Naive thymus-derived CD4-positive, alpha-beta T cell (primary cell): ENCODE measurements around the gene HPS6. TPM values are rescaled to one million over a fixed set of nuclear protein-coding genes. Genes with fewer than 3 reads are reported as not detected.

Source experiments
- ATAC-seq: fragments of 150-1000 bp; cut with Tn5 transposase; 2 replicates; pipeline ENCODE4 v1.10.0; 2021; ENCODE audit warnings: mild to moderate bottlenecking, moderate library complexity
- CTCF ChIA-PET: fragments of 350-600 bp; sonication (Branson Sonifier 250); formaldehyde crosslinking; loops from one replicate; lab custom pipeline; 2021; ENCODE audit warnings: antibody characterized with exemption; lab: Charles Lee
- POLR2A ChIA-PET: fragments of 350-600 bp; sonication (Branson Sonifier 250); formaldehyde crosslinking; loops from one replicate; lab custom pipeline; 2021; ENCODE audit warnings: antibody characterized with exemption, inconsistent platforms; lab: Charles Lee
- DNase-seq, 9 donors: peaks; one replicate each; pipeline versions ENCODE4 v3.0.0 to v3.0.0-alpha.2; 2020 to 2022; ENCODE audit warnings: mixed read lengths in 1 of 9
- H3K27ac ChIP-seq: one replicate; pipeline ENCODE4 v1.7.0; 2013; ENCODE audit warnings: mild to moderate bottlenecking, low read depth, low read length, moderate library complexity
- H3K27me3 ChIP-seq, 2 donors: one replicate each; pipeline ENCODE4 v1.7.0; 2013; ENCODE audit warnings: low read length in 2 of 2, mild to moderate bottlenecking in 2 of 2, moderate library complexity in 2 of 2; ENCODE audit not compliant: control insufficient read depth in 2 of 2, insufficient read depth in 2 of 2
- H3K36me3 ChIP-seq, 3 experiments: 1 replicate in 2 of 3; 2 replicates in 1 of 3; pipeline ENCODE4 v1.7.0; 2013; ENCODE audit warnings: low read length in 3 of 3, mild to moderate bottlenecking in 3 of 3, moderate library complexity in 1 of 3; ENCODE audit not compliant: insufficient read depth in 3 of 3, control insufficient read depth in 2 of 3
- H3K4me1 ChIP-seq, 2 donors: one replicate each; pipeline ENCODE4 v1.7.0; 2013; ENCODE audit warnings: low read length in 2 of 2, mild to moderate bottlenecking in 2 of 2, moderate library complexity in 1 of 2; ENCODE audit not compliant: control insufficient read depth in 2 of 2, insufficient read depth in 2 of 2
- H3K4me3 ChIP-seq: 2 replicates; pipeline ENCODE4 v1.7.0; 2013; ENCODE audit warnings: mild to moderate bottlenecking, low read length
- H3K9me3 ChIP-seq, 3 experiments: 1 replicate in 2 of 3; 2 replicates in 1 of 3; pipeline ENCODE4 v1.7.0; 2013; ENCODE audit warnings: low read length in 3 of 3; ENCODE audit not compliant: control insufficient read depth in 2 of 3
- H3K27ac Mint-ChIP-seq, 9 donors: one replicate each; pipeline ENCODE4 v1.8.0; 2020 to 2022; ENCODE audit warnings: mixed read lengths in 9 of 9, mild to moderate bottlenecking in 8 of 9, moderate library complexity in 5 of 9, inconsistent platforms in 2 of 9
- H3K27me3 Mint-ChIP-seq, 5 donors: one replicate each; pipeline ENCODE4 v1.8.0; 2021 to 2022; ENCODE audit warnings: mixed read lengths in 5 of 5, mild to moderate bottlenecking in 1 of 5
- H3K36me3 Mint-ChIP-seq, 5 donors: one replicate each; pipeline ENCODE4 v1.8.0; 2020 to 2022; ENCODE audit warnings: mixed read lengths in 5 of 5, mild to moderate bottlenecking in 3 of 5, inconsistent platforms in 1 of 5
- H3K4me1 Mint-ChIP-seq, 7 donors: one replicate each; pipeline ENCODE4 v1.8.0; 2020 to 2022; ENCODE audit warnings: mixed read lengths in 7 of 7, mild to moderate bottlenecking in 3 of 7, inconsistent platforms in 1 of 7
- H3K4me3 Mint-ChIP-seq, 10 donors: one replicate each; pipeline ENCODE4 v1.8.0; 2020 to 2022; ENCODE audit warnings: mild to moderate bottlenecking in 10 of 10, mixed read lengths in 10 of 10, moderate library complexity in 6 of 10, inconsistent platforms in 2 of 10
- H3K9me3 Mint-ChIP-seq, 11 donors: one replicate each; pipeline ENCODE4 v1.8.0; 2020 to 2022; ENCODE audit warnings: mixed read lengths in 11 of 11, mild to moderate bottlenecking in 4 of 11, inconsistent platforms in 1 of 11, moderate library complexity in 1 of 11
- intact Hi-C, 2 donors: fragments of 100-400 bp; cut with micrococcal nuclease; formaldehyde crosslinking; loops; one replicate each; pipeline ENCODE4 v1.15.1; 2023
- polyA plus RNA-seq, 2 donors: library from polyadenylated mRNA; unstranded; fragments of 300-500 nt; fragmentation: Illumina TruSeq; gene quantifications; one replicate each; pipeline ENCODE4 v1.2.3, GENCODE V29; 2021
- total RNA-seq, 6 experiments: library from RNA in 5 of 6; stranded (reverse) in 5 of 6; gene quantifications; 1 replicate in 5 of 6; 2 replicates in 1 of 6; pipeline ENCODE4 v1.2.3 and lab custom pipeline; 2021 to 2026

The HPS6 gene
- total and polyA plus RNA-seq, 7 experiments from 2014 or later, result 12.1 to 29.9 (median 20.9) TPM

DNA sequence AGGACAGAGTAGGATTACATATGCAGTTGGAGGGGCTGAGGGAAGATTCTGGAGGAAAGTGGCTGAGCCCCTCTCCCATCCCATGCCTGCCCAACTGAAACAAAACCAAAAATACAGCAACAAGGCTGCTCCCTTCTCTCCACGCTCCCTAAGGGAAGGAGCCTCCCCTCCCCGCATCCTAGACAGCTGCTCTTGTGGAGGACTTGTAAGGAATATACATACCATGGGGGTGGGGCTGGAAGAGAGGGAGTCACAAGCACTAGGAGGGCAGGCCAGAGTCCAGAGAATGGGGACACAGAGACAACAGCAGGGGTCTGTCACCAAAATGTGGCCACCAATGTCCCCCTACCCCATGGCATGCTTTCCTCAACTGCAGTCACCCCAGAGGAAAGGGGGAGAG lies 41.8 kb downstream of the HPS6 start:
- Histone ChIP-seq H3K36me3 (peaks cover 25 to 50% (median 26%) of the 10 kb centered on the region in 3 experiments), H3K27ac (no peak overlapping the region), H3K4me1 (no peaks in the 10 kb centered on the region), H3K9me3 (no peaks in the 10 kb centered on the region), H3K4me3 (no peak overlapping the region), H3K27me3 (no peaks in the 10 kb centered on the region)
- Mint-ChIP-seq H3K9me3 (no peaks in the 10 kb centered on the region), H3K4me3 (no peak overlapping the region), H3K27ac (peak overlapping the region in 2 of 9 donors; percentile 45 to 65), H3K36me3 (peaks cover 0 to 40% (median 13%) of the 10 kb centered on the region in 5 donors), H3K27me3 (no peaks in the 10 kb centered on the region), H3K4me1 (peaks cover 13 to 31% (median 29%) of the 10 kb centered on the region in 7 donors)
- ChIA-PET POLR2A (no interaction called here), CTCF (no interaction called here)
- ATAC-seq (no peak), DNase-seq (no peak)
- intact Hi-C loops, result no loop called here

DNA sequence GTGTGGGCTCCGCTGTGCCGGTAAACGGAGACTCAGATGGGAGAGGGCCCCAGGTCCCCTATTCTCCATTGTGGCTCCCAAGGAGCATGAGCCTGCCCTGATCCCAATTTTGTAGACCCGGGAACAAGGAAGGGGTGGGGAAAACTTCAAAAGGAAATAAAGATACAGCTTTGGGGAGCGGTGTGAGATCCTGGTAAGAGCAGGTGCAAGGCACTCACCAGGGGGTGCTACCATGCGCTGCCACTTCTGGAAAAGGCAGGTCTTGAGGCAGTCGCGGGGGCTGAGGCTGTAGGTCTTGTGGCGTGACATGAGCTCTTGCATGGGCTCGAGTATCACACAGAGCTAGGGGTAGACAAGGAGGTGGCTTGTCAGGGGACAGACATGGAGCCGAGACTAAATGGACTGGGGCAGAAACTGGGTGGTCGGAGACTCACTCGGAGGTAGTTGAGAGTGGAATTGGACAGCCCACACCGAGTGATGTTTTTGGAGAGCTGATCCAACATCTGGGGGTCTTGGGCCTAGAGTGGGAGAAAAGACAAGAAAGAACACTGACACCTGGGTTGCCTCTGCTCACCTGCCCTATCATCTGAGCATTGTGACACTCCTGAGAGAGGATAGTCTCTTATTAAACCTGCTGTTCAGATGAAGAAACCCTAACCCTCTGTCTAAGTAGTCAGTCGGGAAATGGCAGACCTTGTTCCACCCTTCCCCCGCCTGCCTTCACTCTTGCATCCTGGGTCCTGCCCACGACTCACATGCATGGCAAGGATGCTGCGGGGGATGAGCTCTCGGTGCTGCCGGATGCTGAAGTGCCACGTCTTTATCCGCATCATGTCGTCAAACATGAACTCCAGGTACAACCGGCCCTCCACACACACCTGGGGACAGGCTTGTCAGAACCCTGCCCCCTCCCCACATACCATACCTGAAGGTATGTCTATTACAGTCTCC lies 44.3 kb downstream of the HPS6 start:
- no peak for ATAC-seq
- ChIA-PET POLR2A (interaction anchor here (0.6 to 1.1 kb wide), 6 partner anchors 9 to 426 kb away, joined by 3 read pairs; partner anchors contain the start of gene FBXL15), CTCF (interaction anchor here (0.7 to 1.0 kb wide), 2 partner anchors 21 to 211 kb away, joined by 4 read pairs; no protein-coding TSS in a partner anchor)
- Mint-ChIP-seq H3K4me3 (no peak overlapping the region), H3K4me1 (peaks cover 26 to 46% (median 43%) of the 10 kb centered on the region in 7 donors), H3K27me3 (no peaks in the 10 kb centered on the region), H3K9me3 (no peaks in the 10 kb centered on the region), H3K36me3 (peaks cover 0 to 39% (median 13%) of the 10 kb centered on the region in 5 donors), H3K27ac (peak overlapping the region in 5 of 9 donors; percentile 6 to 56 (median 38))
- Histone ChIP-seq H3K4me3 (no peak overlapping the region), H3K27ac (no peak overlapping the region), H3K9me3 (no peaks in the 10 kb centered on the region), H3K36me3 (peaks cover 25 to 50% (median 26%) of the 10 kb centered on the region in 3 experiments), H3K4me1 (peaks cover 18% of the 10 kb centered on the region in 2 donors), H3K27me3 (no peaks in the 10 kb centered on the region)
- intact Hi-C loops, result no loop called here
- DNase-seq, result no peak

DNA sequence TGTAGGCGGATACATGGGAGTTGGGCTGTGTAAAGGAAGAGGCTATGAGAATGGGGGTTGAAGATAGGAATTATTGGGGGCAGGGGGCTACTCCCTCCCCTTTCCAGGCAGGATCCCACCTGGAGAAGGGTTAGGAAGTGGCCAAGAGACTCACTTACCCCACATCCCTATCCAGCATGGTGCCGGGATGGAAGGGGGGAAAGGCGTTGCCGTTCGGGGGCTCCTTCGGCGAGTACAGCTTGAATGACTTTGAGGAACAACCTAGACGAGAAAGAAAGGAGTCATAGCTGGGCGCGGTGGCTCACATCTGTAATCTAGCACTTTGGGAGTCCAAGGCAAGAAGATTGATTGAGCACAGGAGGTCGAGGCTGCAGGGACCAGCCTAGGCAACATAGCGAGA lies 46.1 kb downstream of the HPS6 start:
- H3K4me3 ChIP-seq, result no peak overlapping the region
- H3K4me1 ChIP-seq, result peaks cover 23 to 31% of the 10 kb centered on the region in 2 donors
- no peaks in the 10 kb centered on the region for H3K9me3 ChIP-seq
- H3K36me3 ChIP-seq, result peaks cover 25 to 50% (median 26%) of the 10 kb centered on the region in 3 experiments
- DNase-seq (no peak), ATAC-seq (no peak)
- peak overlapping the region in 1 of 10 donors; percentile 33 for H3K4me3 Mint-ChIP-seq
- peaks cover 0 to 36% (median 13%) of the 10 kb centered on the region in 5 donors for H3K36me3 Mint-ChIP-seq
- intact Hi-C loops, result no loop called here
- ChIA-PET CTCF (interaction anchor here (1.2 to 1.3 kb wide), 2 partner anchors 12 to 38 kb away, joined by 3 to 7 read pairs; no protein-coding TSS in a partner anchor), POLR2A (interaction anchor here (2.9 kb wide), 1 partner anchor 8 kb away, joined by 19 read pairs; no protein-coding TSS in a partner anchor)
- H3K27ac Mint-ChIP-seq, result peak overlapping the region in 4 of 9 donors; percentile 17 to 57 (median 30)
- no peaks in the 10 kb centered on the region for H3K9me3 Mint-ChIP-seq
- H3K27me3 Mint-ChIP-seq, result no peaks in the 10 kb centered on the region
- no peaks in the 10 kb centered on the region for H3K27me3 ChIP-seq
- peaks cover 26 to 48% (median 43%) of the 10 kb centered on the region in 7 donors for H3K4me1 Mint-ChIP-seq
- H3K27ac ChIP-seq, result no peak overlapping the region

DNA sequence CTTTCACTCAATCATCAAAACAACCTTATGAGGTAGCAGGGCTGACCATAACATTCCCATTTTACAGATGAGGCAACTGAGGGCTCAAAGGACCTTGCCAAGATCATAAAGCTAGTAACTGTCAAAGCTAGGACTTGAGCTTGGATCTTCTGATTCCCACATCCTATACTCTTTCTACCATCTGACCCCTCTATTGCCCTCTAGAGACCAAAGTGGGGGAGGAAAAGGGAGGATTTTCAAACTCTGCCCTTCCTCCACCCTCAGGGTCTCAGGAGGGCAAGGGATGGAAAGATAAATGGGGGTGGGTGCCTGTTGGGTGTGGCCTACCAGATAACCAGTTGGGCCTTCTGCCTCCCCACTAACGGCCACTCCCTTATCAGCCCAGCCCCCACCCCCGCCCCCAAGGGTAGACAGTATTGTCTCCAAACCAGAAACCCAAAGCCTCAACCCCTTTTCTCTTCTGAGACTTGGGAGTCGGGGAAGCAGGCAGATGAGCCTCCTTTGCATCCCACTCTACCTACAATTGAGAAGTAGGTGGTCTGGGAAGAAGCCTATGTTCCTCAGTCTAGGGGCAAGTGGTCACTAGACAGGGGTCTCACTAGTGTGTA lies 47.2 kb downstream of the HPS6 start:
- Histone ChIP-seq H3K4me1 (peaks cover 33 to 42% of the 10 kb centered on the region in 2 donors), H3K27ac (peak overlapping the region; percentile 81), H3K27me3 (no peaks in the 10 kb centered on the region), H3K36me3 (peaks cover 25 to 41% (median 26%) of the 10 kb centered on the region in 3 experiments), H3K4me3 (peak overlapping the region; percentile 74), H3K9me3 (no peaks in the 10 kb centered on the region)
- CTCF ChIA-PET, result interaction anchor here (1.0 to 1.3 kb wide), 3 partner anchors 10 to 39 kb away, joined by 3 to 7 read pairs (median 3); no protein-coding TSS in a partner anchor
- intact Hi-C loops, result no loop called here
- Mint-ChIP-seq H3K36me3 (peaks cover 0 to 36% (median 13%) of the 10 kb centered on the region in 5 donors), H3K4me1 (peaks cover 37 to 57% (median 53%) of the 10 kb centered on the region in 7 donors), H3K9me3 (no peaks in the 10 kb centered on the region), H3K27ac (peak overlapping the region in 5 of 9 donors; percentile 17 to 86 (median 77)), H3K4me3 (peak overlapping the region in 8 of 10 donors; percentile 5 to 97 (median 88)), H3K27me3 (no peaks in the 10 kb centered on the region)
- POLR2A ChIA-PET, result interaction anchor here (0.6 to 2.9 kb wide), 5 partner anchors 9 to 533 kb away, joined by 3 to 19 read pairs (median 10); partner anchors contain the start of gene NOLC1
- no peak for ATAC-seq
- DNase-seq, result no peak

DNA sequence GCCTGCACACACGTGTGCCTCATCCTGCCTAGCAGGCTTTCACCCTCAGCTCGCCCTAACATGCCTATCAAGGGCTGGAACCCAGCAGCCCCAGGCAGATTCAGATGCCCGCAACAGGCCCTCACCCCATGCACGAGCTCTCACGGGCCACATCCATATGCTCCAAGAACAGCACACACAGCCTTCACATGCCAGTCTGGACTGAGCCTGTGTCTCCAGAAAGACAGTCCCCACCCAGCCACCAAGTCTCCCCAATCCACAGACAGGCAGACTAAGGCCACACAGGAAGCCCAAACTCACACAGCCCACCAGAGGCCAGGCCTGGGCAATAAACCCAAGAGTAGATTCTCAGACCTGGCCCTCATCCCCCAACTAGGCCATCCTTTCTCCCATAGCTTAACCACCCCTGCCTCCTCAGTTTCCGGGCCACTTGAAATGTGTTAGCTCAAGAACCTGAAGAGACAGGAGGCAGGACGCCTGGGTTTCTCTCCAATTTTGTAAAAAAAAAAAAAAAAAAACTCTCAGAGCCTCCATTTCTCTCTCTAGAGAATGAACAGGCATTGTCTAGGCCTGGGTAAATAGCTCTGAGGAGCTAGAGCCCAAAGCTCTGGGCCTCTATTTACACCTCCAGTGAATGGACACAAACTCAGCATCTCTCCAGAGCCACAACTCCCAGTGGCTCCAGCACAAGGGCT lies 48.3 kb downstream of the HPS6 start:
- no peaks in the 10 kb centered on the region for H3K9me3 ChIP-seq
- peak overlapping the region; percentile 74 for H3K4me3 ChIP-seq
- peak overlapping the region; percentile 86 to 97 (median 90) for H3K4me3 Mint-ChIP-seq
- peaks cover 48 to 68% (median 61%) of the 10 kb centered on the region in 7 donors for H3K4me1 Mint-ChIP-seq
- ATAC-seq (no peak), DNase-seq (no peak)
- peaks cover 0 to 35% (median 13%) of the 10 kb centered on the region in 5 donors for H3K36me3 Mint-ChIP-seq
- POLR2A ChIA-PET, result interaction anchor here (1.0 to 2.9 kb wide), 10 partner anchors 8 to 274 kb away, joined by 3 to 19 read pairs (median 4); partner anchors contain the start of genes ARMH3 and NOLC1
- H3K27me3 Mint-ChIP-seq, result no peaks in the 10 kb centered on the region
- H3K9me3 Mint-ChIP-seq, result no peaks in the 10 kb centered on the region
- CTCF ChIA-PET, result interaction anchor here (1.0 kb wide), 1 partner anchor 19 kb away, joined by 4 read pairs; the partner anchor contains the start of gene PPRC1
- H3K27me3 ChIP-seq, result no peaks in the 10 kb centered on the region
- H3K4me1 ChIP-seq, result peaks cover 43 to 52% of the 10 kb centered on the region in 2 donors
- peak overlapping the region; percentile 81 for H3K27ac ChIP-seq
- peak overlapping the region; percentile 39 to 91 (median 82) for H3K27ac Mint-ChIP-seq
- intact Hi-C loops, result no loop called here
- peaks cover 25 to 31% (median 25%) of the 10 kb centered on the region in 3 experiments for H3K36me3 ChIP-seq
